NCI-H128 (cell line): Measurements from ENCODE around the gene ANKS1B.
"Not testable (repeated sequence)": the region's sequence is repeated elsewhere in the genome, so short reads cannot be mapped to it uniquely, and the experiment has no call there.

ENCODE experiments used
- DNase-seq: peaks from one replicate; lab custom pipeline; 2025; ENCODE audit not compliant: unreplicated experiment; lab: John Stamatoyannopoulos, UW

The ANKS1B gene

DNA sequence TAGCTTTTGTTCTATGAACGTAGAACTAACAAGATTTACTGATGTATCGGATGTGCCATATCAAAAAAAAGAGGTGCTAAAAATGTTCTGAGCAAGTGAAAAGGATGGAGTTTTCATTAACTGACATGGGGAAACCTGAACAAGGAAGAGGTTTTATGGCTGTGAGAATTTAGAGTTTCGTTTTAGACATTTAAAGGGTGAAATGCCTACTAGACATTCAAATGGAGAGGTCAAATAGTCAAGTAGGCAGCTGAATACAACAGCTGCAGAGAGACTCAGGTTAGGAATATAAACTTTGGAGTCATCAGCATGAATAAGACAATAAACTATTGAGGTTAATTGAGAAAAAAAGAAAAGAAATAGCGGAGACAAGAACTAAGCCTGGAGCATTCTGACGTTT is 702.1 kb downstream of the ANKS1B start:
- no peak for DNase-seq

DNA sequence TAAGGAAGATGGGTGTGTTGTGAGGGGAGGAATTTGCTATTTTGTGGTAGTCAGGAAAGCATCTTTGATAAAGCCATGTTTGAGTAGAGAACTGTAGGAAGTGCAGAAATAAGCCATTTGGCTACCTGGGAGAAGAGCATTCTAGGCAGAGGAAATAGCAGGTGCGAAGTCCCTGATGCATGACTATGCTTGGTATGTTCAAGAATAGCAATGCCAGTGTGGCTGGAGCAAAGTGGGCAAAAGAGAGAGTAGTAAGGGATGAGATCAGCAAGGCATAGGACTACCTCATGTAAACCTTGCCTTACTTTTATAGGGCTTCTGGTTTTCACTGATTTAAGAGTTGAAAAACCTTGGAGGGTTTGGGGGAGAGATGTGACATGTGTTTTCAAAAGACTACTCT is 702.6 kb downstream of the ANKS1B start:
- no peak for DNase-seq

DNA sequence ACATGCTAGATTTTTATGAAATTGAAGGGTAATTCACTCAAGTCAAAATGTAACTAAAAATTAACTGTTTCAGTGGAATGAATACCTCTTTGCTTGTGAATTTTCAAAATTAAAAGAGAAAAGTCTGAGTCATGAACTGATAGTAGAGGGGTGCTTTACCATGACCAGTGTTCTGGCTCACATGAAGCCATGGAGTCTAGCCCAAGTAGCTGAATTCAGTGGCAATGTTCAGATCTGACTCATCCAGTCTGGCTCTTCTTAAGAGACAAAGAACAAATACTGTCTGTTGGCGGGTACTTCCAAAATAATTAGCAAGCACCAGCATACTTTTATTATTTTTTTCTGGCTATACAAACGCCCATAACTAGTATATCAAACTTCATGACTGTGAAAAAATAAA is 703.5 kb downstream of the ANKS1B start:
- no peak for DNase-seq

- DNase-seq, result no peak
These were observed 705.8 kb downstream of the ANKS1B start for GRCh38 chr12:99278899-99279298.

GRCh38 chr12:99277591-99278379 is 707.0 kb downstream of the ANKS1B start:
- no peak for DNase-seq

GRCh38 chr12:99271071-99271470 is 713.7 kb downstream of the ANKS1B start:
- no peak for DNase-seq

- DNase-seq, result no peak
These were observed 717.7 kb downstream of the ANKS1B start for GRCh38 chr12:99267038-99267437.

DNA sequence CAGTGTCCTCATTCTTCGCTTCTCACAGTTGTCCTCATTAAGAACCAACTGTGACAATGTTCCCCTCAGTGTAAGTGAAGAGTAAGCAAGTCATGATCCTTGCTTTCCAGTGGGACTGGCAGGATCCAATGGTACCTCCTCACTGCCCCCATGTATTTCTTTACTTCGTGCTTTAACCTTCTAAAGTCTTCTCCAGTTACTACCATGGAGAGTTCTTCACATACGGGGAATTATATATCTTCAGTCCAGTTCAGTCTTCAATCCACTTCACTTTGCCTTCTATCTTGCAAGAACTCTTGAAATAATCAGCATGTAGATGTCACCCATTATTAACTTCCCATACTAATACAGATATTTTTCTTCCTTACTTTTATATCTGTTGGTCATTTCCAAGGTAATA is 719.1 kb downstream of the ANKS1B start:
- DNase-seq, result no peak

DNA sequence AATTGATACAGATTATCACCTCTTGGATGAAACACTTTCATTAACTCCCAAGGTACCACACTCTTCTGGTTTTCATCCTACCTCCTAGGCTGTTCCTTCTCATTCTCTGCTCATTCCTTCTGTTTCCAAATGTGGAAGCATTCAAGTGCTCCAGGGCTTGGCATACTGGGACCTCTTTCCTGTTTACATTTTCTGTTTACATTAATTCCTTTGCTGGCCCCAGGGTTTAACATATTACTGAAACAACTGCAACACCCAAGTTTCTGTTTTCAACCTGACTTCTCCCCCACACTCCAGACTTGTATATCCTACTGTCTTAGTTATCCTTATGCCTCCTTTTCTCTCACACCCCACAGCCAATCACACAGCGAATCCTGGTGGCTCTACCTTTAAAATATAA is 723.5 kb downstream of the ANKS1B start:
- DNase-seq, result no peak

- no peak for DNase-seq
These were observed 724.2 kb downstream of the ANKS1B start for GRCh38 chr12:99260456-99260996.

DNA sequence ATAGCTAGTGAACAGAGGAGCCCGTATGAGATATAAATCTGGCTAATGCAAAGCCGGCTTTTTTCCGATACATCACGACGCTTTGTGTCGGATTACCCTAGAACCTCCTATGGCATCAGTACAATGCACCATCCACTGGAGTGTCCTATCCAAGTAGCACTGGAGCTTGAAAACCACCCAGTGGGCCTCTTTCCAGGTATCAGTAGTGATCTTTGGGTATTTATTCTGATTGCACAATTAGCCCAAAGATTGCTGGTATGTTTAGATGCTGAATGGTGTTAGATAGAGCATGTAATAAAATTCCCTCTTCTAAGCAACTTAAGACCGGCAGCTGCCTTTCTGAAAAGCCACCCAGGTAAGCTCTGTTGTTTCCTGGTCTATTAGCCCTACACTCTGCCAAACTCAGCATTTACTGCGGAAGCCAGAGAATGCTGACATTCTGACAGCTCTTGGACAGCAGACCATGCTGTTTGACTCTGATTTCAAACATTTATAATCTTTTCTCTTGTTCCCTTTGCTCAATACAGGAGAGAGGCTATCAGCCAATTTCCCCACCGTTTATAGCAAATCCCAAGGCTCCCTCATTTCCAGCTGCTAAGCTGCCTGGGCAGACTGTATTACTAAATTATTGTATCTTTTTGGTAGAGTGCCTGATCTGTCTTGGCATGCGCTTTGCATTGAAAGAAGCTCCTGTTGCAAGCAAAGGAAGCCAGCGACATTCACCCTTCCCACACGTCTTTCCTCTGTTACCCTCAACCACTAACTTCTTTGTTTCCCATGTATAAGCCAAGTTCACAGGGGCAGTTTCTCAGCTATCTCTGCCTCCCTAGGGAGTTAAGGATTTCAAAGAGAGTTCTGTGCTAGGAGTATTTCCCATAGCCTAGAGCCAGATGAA is 725.4 kb downstream of the ANKS1B start:
- DNase-seq, result no peak

DNA sequence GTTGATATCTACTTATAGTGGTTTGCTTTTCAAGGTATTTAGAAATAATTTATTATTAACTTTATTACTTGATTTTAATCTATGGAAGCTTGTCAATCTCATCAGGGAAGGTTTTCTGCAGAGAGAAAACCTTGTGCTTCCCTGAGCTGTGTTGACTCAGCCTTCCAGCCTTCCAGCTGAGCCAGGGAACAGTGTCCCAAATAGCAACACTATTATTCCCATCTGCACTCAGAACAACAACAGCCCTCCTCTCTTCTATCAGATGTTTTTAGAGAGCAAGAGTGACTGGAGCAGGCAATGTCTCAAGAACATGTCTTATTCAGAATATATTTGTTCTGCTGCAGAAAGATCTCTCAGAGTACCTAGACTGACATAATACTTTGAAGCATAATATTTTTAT is 727.1 kb downstream of the ANKS1B start:
- no peak for DNase-seq

GRCh38 chr12:99253068-99253467 is 731.7 kb downstream of the ANKS1B start:
- no peak for DNase-seq

DNA sequence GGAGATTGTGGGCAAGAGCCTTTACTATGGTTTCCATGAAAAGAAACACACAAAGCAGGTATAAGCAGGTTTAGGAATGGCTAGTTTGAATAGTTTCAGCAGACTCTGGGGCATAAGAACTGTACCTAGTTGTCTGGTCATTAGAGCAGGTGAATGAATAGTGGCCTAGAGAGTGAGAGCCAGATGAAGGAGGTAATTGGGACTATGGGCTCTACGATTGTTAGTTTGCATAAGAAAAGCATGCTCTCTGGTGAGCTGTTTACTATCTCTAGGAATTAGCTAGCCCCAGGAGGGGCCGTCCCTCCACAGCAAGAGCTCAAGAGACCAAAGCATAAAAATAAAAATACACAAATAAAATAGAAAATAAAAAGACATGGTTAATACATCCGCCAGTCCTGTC is 734.6 kb downstream of the ANKS1B start:
- DNase-seq, result no peak

DNA sequence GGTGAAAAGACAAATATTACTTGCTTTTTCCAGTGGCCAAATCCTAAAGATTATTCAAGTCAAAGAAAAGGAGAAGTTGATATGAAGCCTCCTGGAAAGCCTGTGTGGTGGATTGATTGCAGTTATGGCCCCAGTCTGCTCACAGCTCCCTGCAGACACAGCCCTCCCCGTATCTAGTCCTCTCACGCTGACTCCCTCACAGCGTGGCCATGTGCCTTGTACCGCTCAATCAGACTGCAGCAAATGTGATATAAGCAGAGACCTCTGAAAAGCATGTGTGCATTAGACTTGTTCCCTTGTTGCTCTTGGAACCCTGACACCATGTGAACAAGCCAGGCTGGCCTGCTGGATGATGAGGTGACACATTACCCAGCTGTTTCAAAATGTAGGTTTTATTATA is 735.2 kb downstream of the ANKS1B start:
- no peak for DNase-seq

DNA sequence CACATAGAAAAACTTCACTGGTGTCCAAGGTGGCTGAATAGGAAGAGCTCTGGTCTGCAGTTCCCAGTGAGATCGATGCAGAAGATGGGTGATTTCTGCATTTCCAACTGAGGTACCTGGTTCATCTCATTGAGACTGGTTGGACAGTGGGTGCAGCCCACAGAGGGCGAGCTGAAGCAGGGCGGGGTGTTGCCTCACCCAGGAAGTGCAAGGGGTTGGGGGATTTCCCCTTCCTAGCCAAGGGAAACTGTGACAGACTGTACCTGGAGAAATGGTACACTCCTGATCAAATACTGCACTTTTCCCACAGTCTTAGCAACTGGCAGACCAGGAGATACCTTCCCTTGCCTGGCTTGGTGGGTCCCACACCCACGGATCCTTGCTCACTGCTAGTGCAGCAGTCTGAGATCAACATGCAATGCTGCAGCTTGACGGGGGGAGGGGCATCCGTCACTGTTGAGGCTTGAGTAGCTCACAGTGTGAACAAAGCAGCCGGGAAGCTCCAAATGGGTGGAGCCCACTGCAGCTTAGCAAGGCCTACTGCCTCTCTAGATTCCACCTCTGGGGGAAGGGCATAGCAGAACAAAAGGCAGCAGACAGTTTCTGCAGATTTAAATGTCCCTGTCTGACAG is 746.7 kb downstream of the ANKS1B start:
- not testable (repeated sequence) for DNase-seq

- no peak for DNase-seq
These were observed 749.4 kb downstream of the ANKS1B start for GRCh38 chr12:99235381-99235780.

GRCh38 chr12:99234702-99235101 is 750.0 kb downstream of the ANKS1B start:
- DNase-seq, result no peak

- no peak for DNase-seq
These were observed 752.4 kb downstream of the ANKS1B start for GRCh38 chr12:99232324-99232723.

- DNase-seq, result no peak
These were observed 753.7 kb downstream of the ANKS1B start for GRCh38 chr12:99231031-99231430.

DNA sequence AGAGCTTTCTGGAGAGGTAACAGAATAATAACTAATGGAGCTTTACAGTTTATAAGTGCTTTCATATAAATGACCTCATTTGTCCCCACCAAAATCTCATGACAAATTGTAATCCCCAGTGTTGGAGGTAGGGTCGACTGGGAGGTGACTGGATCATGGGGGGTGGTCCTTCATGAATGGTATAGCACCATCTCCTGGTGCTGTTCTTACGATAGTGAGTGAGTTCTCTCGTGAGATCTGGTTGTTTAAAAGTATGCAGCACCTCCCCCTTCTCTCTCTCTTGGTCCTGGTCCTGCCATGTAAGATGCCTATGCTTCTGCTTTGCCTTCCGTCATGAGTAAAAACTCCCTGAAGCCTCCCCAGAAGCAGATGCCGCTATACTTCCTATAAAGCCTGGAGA is 760.5 kb downstream of the ANKS1B start:
- DNase-seq, result no peak
